ENCODE measurements around the gene BPI.

DNA sequence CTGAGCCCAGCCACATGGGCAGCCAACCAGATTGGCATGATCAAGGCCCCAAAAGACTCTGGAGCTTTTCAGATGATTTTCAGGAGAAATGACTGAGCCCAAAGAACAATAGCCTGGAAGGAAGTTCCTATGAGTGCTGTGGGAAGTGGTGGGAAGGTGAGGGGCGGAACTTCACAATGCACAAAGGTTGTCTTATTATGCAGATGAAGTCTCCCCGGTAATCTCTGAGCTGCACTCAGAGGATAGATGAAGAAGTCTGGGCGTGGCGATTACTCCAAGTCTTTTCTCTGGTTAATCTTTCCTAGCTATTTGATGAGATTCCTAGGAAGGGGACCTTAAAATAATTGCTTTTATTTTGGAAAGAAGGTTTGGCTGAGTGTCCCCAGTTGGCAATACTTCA lies 79.2 kb downstream of the BPI start:
- no peak for TF ChIP-seq POLR2A (IDR thresholded peaks at IDR 0.05; ENCODE audit: extremely low read depth, insufficient read length)
- TF ChIP-seq, protein P1, sequence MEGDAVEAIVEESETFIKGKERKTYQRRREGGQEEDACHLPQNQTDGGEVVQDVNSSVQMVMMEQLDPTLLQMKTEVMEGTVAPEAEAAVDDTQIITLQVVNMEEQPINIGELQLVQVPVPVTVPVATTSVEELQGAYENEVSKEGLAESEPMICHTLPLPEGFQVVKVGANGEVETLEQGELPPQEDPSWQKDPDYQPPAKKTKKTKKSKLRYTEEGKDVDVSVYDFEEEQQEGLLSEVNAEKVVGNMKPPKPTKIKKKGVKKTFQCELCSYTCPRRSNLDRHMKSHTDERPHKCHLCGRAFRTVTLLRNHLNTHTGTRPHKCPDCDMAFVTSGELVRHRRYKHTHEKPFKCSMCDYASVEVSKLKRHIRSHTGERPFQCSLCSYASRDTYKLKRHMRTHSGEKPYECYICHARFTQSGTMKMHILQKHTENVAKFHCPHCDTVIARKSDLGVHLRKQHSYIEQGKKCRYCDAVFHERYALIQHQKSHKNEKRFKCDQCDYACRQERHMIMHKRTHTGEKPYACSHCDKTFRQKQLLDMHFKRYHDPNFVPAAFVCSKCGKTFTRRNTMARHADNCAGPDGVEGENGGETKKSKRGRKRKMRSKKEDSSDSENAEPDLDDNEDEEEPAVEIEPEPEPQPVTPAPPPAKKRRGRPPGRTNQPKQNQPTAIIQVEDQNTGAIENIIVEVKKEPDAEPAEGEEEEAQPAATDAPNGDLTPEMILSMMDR (IDR thresholded peaks at IDR 0.05; ENCODE audit: low read depth, low read length) = no peak
- TF ChIP-seq MYC (IDR thresholded peaks at IDR 0.05; ENCODE audit: low read depth, low read length) = no peak
- TF ChIP-seq, protein P2, sequence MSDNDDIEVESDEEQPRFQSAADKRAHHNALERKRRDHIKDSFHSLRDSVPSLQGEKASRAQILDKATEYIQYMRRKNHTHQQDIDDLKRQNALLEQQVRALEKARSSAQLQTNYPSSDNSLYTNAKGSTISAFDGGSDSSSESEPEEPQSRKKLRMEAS (IDR thresholded peaks at IDR 0.05; ENCODE audit: low read depth, low read length) = no peak
